Erythroblast (primary cell): ENCODE results near the gene STIM2.

Experiments
- GATA1 ChIP-seq: IDR thresholded peaks from 2 replicates; pipeline ENCODE4 v1.6.1; 2011; ENCODE audit warnings: low read depth, mild to moderate bottlenecking, control low read depth, low read length, moderate library complexity
- POLR2A ChIP-seq: IDR thresholded peaks from 2 replicates; pipeline ENCODE4 v1.6.1; 2011; ENCODE audit warnings: mild to moderate bottlenecking, low read length

GRCh38 chr4:26943391-26943790, 82.8 kb downstream of the STIM2 start:
- no peak for TF ChIP-seq POLR2A
- TF ChIP-seq GATA1: no peak
